HEK293T (cell line): ENCODE results near the gene MACC1.

Experiments
- FOXA1 ChIP-seq: fragments of 450-650 bp; IDR thresholded peaks from 2 replicates; pipeline ENCODE4 v1.6.1; 2016; ENCODE audit warnings: mild to moderate bottlenecking
- HDGF ChIP-seq: fragments of 450-650 bp; IDR thresholded peaks from 2 replicates; pipeline ENCODE4 v1.6.1; 2017; ENCODE audit warnings: antibody characterized with exemption, borderline replicate concordance
- TARDBP ChIP-seq: fragments of 450-650 bp; IDR thresholded peaks from 2 replicates; pipeline ENCODE4 v1.6.1; 2016

- TF ChIP-seq HDGF (no peak), TARDBP (no peak), FOXA1 (no peak)
Observed at GRCh38 chr7:20128001-20128400, 89.2 kb downstream of the MACC1 start.
